Measurements from ENCODE around the gene PPM1N. TPM values are rescaled to one million over a fixed set of nuclear protein-coding genes. Genes with fewer than 3 reads are reported as not detected.

Gene PPM1N
- total and polyA plus RNA-seq, 2 experiments from 2014 or later, result 0.32 to 0.63 TPM

GRCh38 chr19:45471111-45471930 is 26.9 kb upstream of the PPM1N start:
- in situ Hi-C loops (cut with MboI), result no loop called here
- H4K20me1 ChIP-seq (ENCODE audit: insufficient read depth), result no peaks in the 10 kb centered on the region
- peaks cover 34% of the 10 kb centered on the region for H3K79me2 ChIP-seq (ENCODE audit: insufficient read depth)

GRCh38 chr19:45471931-45472562 is 26.2 kb upstream of the PPM1N start:
- Histone ChIP-seq H3K36me3 (ENCODE audit: low read depth) (no peaks in the 10 kb centered on the region), H3K79me2 (ENCODE audit: insufficient read depth) (peaks cover 34% of the 10 kb centered on the region), H3K4me3 (no peak overlapping the region), H3K27ac (no peak overlapping the region), H3K9me2 (ENCODE audit: insufficient read depth) (no peaks in the 10 kb centered on the region), H3K4me2 (ENCODE audit: unreplicated experiment) (no peak overlapping the region), H3K9ac (no peak overlapping the region), H2AFZ (no peak overlapping the region), H4K20me1 (ENCODE audit: insufficient read depth) (no peaks in the 10 kb centered on the region), H3K9me3 (ENCODE audit: low read depth) (no peaks in the 10 kb centered on the region), H3F3A (ENCODE audit: insufficient read depth) (peaks cover 19% of the 10 kb centered on the region), H3K4me1 (ENCODE audit: insufficient read depth) (peaks cover 10% of the 10 kb centered on the region; the same call in 1 of the 2 replicates), H3K27me3 (replicated peaks; ENCODE audit: insufficient read depth) (no peaks in the 10 kb centered on the region)
- DNase-seq, result peak; percentile 20
- in situ Hi-C loops (cut with MboI), result no loop called here
- TF ChIP-seq EZH2 (IDR thresholded peaks at IDR 0.05; ENCODE audit: insufficient read depth, poor library complexity, severe bottlenecking) (no peak), EZH2phosphoT487 (IDR thresholded peaks at IDR 0.05; ENCODE audit: insufficient read depth, low read depth) (no peak)
- WGBS, 2 experiments (ENCODE audit: low coverage in 1 of 2, low lambda C conversion rate in 2 of 2, missing lambda C conversion rate in 2 of 2), result 87 to 89% methylated on average over 6 to 7 of the region's 7 CpGs

More at GRCh38 chr19:45471111-45471930, 26.9 kb upstream of the PPM1N start:
- Histone ChIP-seq H3F3A (ENCODE audit: insufficient read depth) (peaks cover 18% of the 10 kb centered on the region), H3K36me3 (ENCODE audit: low read depth) (no peaks in the 10 kb centered on the region), H3K9ac (no peak overlapping the region), H2AFZ (no peak overlapping the region), H3K9me3 (ENCODE audit: low read depth) (no peaks in the 10 kb centered on the region), H3K4me3 (no peak overlapping the region), H3K27ac (no peak overlapping the region), H3K4me2 (ENCODE audit: unreplicated experiment) (no peak overlapping the region), H3K9me2 (ENCODE audit: insufficient read depth) (no peaks in the 10 kb centered on the region), H3K4me1 (ENCODE audit: insufficient read depth) (peaks cover 10% of the 10 kb centered on the region; the same call in 1 of the 2 replicates), H3K27me3 (replicated peaks; ENCODE audit: insufficient read depth) (no peaks in the 10 kb centered on the region)
- DNase-seq, result peak; percentile 31
- TF ChIP-seq EZH2 (IDR thresholded peaks at IDR 0.05; ENCODE audit: insufficient read depth, poor library complexity, severe bottlenecking), result no peak
- 87 to 91% methylated on average over 12 to 16 of the region's 16 CpGs for WGBS, 2 experiments (ENCODE audit: low coverage in 1 of 2, low lambda C conversion rate in 2 of 2, missing lambda C conversion rate in 2 of 2)

GRCh38 chr19:45472563-45473366 is 25.5 kb upstream of the PPM1N start:
- Histone ChIP-seq H3K9me2 (ENCODE audit: insufficient read depth) (no peaks in the 10 kb centered on the region), H3F3A (ENCODE audit: insufficient read depth) (peaks cover 20% of the 10 kb centered on the region)

DNA sequence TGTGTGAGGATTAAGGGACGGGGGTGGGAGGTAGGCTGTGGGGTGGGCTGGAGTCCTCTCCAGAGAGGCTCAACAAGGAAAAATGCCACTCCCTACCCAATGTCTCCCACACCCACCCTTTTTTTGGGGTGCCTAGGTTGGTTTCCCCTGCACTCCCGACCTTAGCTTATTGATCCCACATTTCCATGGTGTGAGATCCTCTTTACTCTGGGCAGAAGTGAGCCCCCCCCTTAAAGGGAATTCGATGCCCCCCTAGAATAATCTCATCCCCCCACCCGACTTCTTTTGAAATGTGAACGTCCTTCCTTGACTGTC is 24.9 kb upstream of the PPM1N start:
- in situ Hi-C loops (cut with MboI), result no loop called here
- Histone ChIP-seq H3K4me2 (ENCODE audit: unreplicated experiment) (no peak overlapping the region), H3K4me1 (ENCODE audit: insufficient read depth) (peaks cover 15% of the 10 kb centered on the region; the same call in 1 of the 2 replicates), H3K9me2 (ENCODE audit: insufficient read depth) (no peaks in the 10 kb centered on the region), H3K9me3 (ENCODE audit: low read depth) (no peaks in the 10 kb centered on the region), H3K27me3 (replicated peaks; ENCODE audit: insufficient read depth) (no peaks in the 10 kb centered on the region), H3K4me3 (no peak overlapping the region), H4K20me1 (ENCODE audit: insufficient read depth) (no peaks in the 10 kb centered on the region), H3K36me3 (ENCODE audit: low read depth) (no peaks in the 10 kb centered on the region), H3K79me2 (ENCODE audit: insufficient read depth) (peaks cover 30% of the 10 kb centered on the region), H2AFZ (no peak overlapping the region), H3F3A (ENCODE audit: insufficient read depth) (peaks cover 25% of the 10 kb centered on the region), H3K9ac (no peak overlapping the region), H3K27ac (no peak overlapping the region)
- DNase-seq, result peak; percentile 36
- 46 to 50% methylated on average over 3 to 5 of the region's 5 CpGs for WGBS, 2 experiments (ENCODE audit: low coverage in 1 of 2, low lambda C conversion rate in 2 of 2, missing lambda C conversion rate in 2 of 2)
- TF ChIP-seq EZH2 (IDR thresholded peaks at IDR 0.05; ENCODE audit: insufficient read depth, poor library complexity, severe bottlenecking) (no peak), EZH2phosphoT487 (IDR thresholded peaks at IDR 0.05; ENCODE audit: insufficient read depth, low read depth) (no peak)

More at GRCh38 chr19:45472563-45473366, 25.5 kb upstream of the PPM1N start:
- Histone ChIP-seq H3K36me3 (ENCODE audit: low read depth) (no peaks in the 10 kb centered on the region), H3K9me3 (ENCODE audit: low read depth) (no peaks in the 10 kb centered on the region), H3K27ac (no peak overlapping the region), H3K27me3 (replicated peaks; ENCODE audit: insufficient read depth) (no peaks in the 10 kb centered on the region), H3K4me3 (no peak overlapping the region), H3K79me2 (ENCODE audit: insufficient read depth) (peaks cover 34% of the 10 kb centered on the region), H3K4me2 (ENCODE audit: unreplicated experiment) (no peak overlapping the region), H3K9ac (no peak overlapping the region), H2AFZ (no peak overlapping the region), H3K4me1 (ENCODE audit: insufficient read depth) (peaks cover 12% of the 10 kb centered on the region; the same call in 1 of the 2 replicates), H4K20me1 (ENCODE audit: insufficient read depth) (no peaks in the 10 kb centered on the region)
- DNase-seq, result peak; percentile 35
- in situ Hi-C loops (cut with MboI), result no loop called here
- 76 to 81% methylated on average over 36 to 44 of the region's 44 CpGs for WGBS, 2 experiments (ENCODE audit: low coverage in 1 of 2, low lambda C conversion rate in 2 of 2, missing lambda C conversion rate in 2 of 2)
- no peak for TF ChIP-seq EZH2 (IDR thresholded peaks at IDR 0.05; ENCODE audit: insufficient read depth, poor library complexity, severe bottlenecking)
- no peak for TF ChIP-seq EZH2phosphoT487 (IDR thresholded peaks at IDR 0.05; ENCODE audit: insufficient read depth, low read depth)
